ENCODE measurements around the gene MRGPRX3. TPM values are rescaled to one million over a fixed set of nuclear protein-coding genes. Genes with fewer than 3 reads are reported as not detected.
"Not testable (repeated sequence)": the region's sequence is repeated elsewhere in the genome, so short reads cannot be mapped to it uniquely, and the experiment has no call there.

The MRGPRX3 gene
- total RNA-seq, 2 experiments from 2014 or later, result not detected

DNA sequence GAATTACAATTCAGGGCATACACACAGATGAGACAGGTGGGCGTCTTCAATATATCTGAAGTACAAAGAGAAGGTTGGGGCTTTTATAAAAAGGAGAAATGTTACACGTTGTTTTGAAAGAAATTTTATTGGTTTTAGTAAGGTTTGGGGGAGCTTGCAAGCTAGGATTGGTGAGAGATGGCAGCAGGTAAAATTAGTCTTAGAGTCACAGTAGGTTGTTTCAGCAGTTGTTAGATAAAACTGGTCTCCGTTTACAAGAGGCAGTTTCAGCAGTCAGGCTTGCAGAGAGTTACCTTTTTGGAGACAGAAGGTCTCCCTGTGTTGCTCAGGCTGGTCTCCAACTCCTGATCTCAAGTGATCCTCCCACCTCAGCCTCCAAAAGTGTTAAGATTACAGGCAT, 24.1 kb upstream of the MRGPRX3 start:
- ChIA-PET CTCF (no interaction called here), POLR2A (no interaction called here)
- peak overlapping the region; percentile 4 for H3K4me3 Mint-ChIP-seq

DNA sequence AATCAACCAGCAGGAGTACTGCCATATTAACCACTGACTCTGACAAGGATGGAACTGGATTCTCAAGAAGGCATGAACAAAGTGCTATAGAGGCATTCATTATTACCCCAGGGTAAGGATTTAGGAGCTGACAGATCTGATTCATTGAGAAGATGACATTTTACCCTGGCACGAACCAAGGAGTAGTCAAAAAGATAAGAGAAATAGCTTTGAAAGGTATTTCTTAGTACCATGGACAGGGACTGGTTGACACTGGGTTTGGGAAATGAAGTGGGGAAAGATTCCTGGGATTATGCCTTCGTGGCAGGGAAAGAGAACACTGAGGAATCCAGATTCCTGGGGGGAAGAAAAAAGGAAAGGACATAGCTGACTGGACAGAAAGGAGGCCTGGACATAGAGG, 21.4 kb upstream of the MRGPRX3 start:
- Histone ChIP-seq H3K9me3 (ENCODE audit: control insufficient read depth in 1 of 2, insufficient read depth in 1 of 2, low read length in 2 of 2) (no peaks in the 10 kb centered on the region), H3K27ac (ENCODE audit: low read depth in 1 of 2, low read length in 2 of 2) (no peak overlapping the region), H3K36me3 (ENCODE audit: insufficient read depth, low read length) (no peaks in the 10 kb centered on the region), H3K4me3 (ENCODE audit: low read length) (no peak overlapping the region), H3K27me3 (ENCODE audit: control insufficient read depth in 1 of 2, insufficient read depth in 2 of 2, low read length in 2 of 2) (peaks cover 0 to 7% of the 10 kb centered on the region in 2 experiments), H3K4me1 (ENCODE audit: insufficient read depth, low read length) (peaks cover 11% of the 10 kb centered on the region)
- peaks cover 35% of the 10 kb centered on the region for H3K27me3 Mint-ChIP-seq
- no peak overlapping the region for H3K27ac Mint-ChIP-seq
- POLR2A ChIA-PET, result no interaction called here
- intact Hi-C loops (cut with DNase I, micrococcal nuclease), result loop anchor here in 1 of 2 experiments (10.0 kb wide), 1 partner anchor 1444 kb away; no protein-coding TSS in a partner anchor
- no peak for ATAC-seq (ENCODE audit: poor library complexity)
- no peaks in the 10 kb centered on the region for H3K36me3 Mint-ChIP-seq (ENCODE audit: low read depth)
- CTCF ChIA-PET, result no interaction called here
- TF ChIP-seq CTCF (IDR thresholded peaks at IDR 0.05), result no peak
- no peak for DNase-seq
- peaks cover 10% of the 10 kb centered on the region for H3K4me1 Mint-ChIP-seq (ENCODE audit: low read depth)
- H3K9me3 Mint-ChIP-seq, result no peaks in the 10 kb centered on the region
- no peak overlapping the region for H3K4me3 Mint-ChIP-seq

More for the DNA sequence above, 24.1 kb upstream of the MRGPRX3 start:
- no peaks in the 10 kb centered on the region for H3K27me3 ChIP-seq (ENCODE audit: control insufficient read depth in 1 of 2, insufficient read depth in 2 of 2, low read length in 2 of 2)
- no peak for ATAC-seq (ENCODE audit: poor library complexity)
- no peaks in the 10 kb centered on the region for H3K9me3 ChIP-seq (ENCODE audit: control insufficient read depth in 1 of 2, insufficient read depth in 1 of 2, low read length in 2 of 2)
- H3K9me3 Mint-ChIP-seq, result no peaks in the 10 kb centered on the region
- intact Hi-C loops (cut with DNase I, micrococcal nuclease), result loop anchor here in 1 of 2 experiments (5.0 to 10.0 kb wide), 3 partner anchors 214 to 903 kb away; partner anchors contain the start of genes GTF2H1, HPS5 and PIK3C2A
- no peaks in the 10 kb centered on the region for H3K36me3 ChIP-seq (ENCODE audit: insufficient read depth, low read length)
- H3K4me1 ChIP-seq (ENCODE audit: insufficient read depth, low read length), result peaks cover 17% of the 10 kb centered on the region
- H3K27me3 Mint-ChIP-seq, result peaks cover 19% of the 10 kb centered on the region
- TF ChIP-seq CTCF (IDR thresholded peaks at IDR 0.05), result no peak
- no peak overlapping the region for H3K4me3 ChIP-seq (ENCODE audit: low read length)
- H3K36me3 Mint-ChIP-seq (ENCODE audit: low read depth), result peaks cover 8% of the 10 kb centered on the region
- H3K27ac ChIP-seq (ENCODE audit: low read depth in 1 of 2, low read length in 2 of 2), result no peak overlapping the region
- no peak overlapping the region for H3K27ac Mint-ChIP-seq
- DNase-seq, result no peak
- H3K4me1 Mint-ChIP-seq (ENCODE audit: low read depth), result peaks cover 35% of the 10 kb centered on the region

DNA sequence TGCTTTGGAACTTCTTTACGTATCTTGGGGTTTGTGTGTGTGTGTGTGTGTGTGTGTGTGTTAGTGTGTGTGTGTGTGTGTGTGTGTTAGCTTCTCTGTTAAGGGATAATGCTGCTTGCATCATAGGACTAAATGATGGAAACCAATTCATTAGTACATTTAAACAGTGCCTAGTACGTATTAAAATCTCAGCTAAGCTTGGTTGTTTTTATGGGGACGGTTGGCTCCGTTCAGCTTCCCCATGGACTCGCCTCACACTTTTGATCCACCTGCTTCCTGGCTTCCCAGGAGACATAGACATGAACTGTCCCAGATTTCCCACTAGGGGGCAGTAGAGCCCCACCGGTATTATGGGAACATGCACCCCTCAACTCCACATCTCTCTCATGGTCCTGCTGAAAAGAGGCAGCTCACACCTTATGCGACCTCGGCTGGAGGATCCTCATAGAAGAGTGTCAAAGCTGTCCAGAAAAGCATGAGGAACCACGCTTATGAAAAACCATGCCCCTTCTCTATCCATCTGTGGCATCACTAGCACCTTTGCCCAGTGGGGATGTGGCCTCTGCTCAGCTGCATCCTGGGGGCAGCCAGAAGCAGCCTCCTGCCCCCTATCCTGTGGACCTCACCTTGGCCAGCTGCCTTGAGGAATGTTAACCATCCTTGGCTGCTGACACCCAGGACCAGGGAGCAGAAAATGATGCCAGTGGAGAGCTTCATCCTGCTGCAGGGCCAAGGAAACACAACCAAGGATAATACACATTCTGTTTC, 16.8 kb upstream of the MRGPRX3 start:
- peaks cover 0 to 3% of the 10 kb centered on the region in 2 experiments for H3K9me3 ChIP-seq (ENCODE audit: control insufficient read depth in 1 of 2, insufficient read depth in 1 of 2, low read length in 2 of 2)
- ATAC-seq (ENCODE audit: poor library complexity), result peak; percentile 89
- peak; percentile 86 for TF ChIP-seq CTCF (IDR thresholded peaks at IDR 0.05)
- no peaks in the 10 kb centered on the region for H3K4me1 Mint-ChIP-seq (ENCODE audit: low read depth)
- H3K27me3 Mint-ChIP-seq, result peaks cover 27% of the 10 kb centered on the region
- H3K4me3 ChIP-seq (ENCODE audit: low read length), result no peak overlapping the region
- H3K4me3 Mint-ChIP-seq, result no peak overlapping the region
- no peak overlapping the region for H3K27ac Mint-ChIP-seq
- no peak overlapping the region for H3K27ac ChIP-seq (ENCODE audit: low read depth in 1 of 2, low read length in 2 of 2)
- no peaks in the 10 kb centered on the region for H3K9me3 Mint-ChIP-seq
- ChIA-PET CTCF (interaction anchor here (0.7 to 2.7 kb wide), 11 partner anchors 10 to 686 kb away, joined by 3 to 37 read pairs (median 4); partner anchors contain the start of gene SAAL1), POLR2A (interaction anchor here (1.5 kb wide), 1 partner anchor 9 kb away, joined by 7 read pairs; the partner anchor contains the start of gene SAAL1)
- no peaks in the 10 kb centered on the region for H3K36me3 Mint-ChIP-seq (ENCODE audit: low read depth)
- H3K27me3 ChIP-seq (ENCODE audit: control insufficient read depth in 1 of 2, insufficient read depth in 2 of 2, low read length in 2 of 2), result peaks cover 3 to 7% of the 10 kb centered on the region in 2 experiments
- peak; percentile 41 to 81 (median 50) for DNase-seq
- H3K4me1 ChIP-seq (ENCODE audit: insufficient read depth, low read length), result peaks cover 6% of the 10 kb centered on the region
- no peaks in the 10 kb centered on the region for H3K36me3 ChIP-seq (ENCODE audit: insufficient read depth, low read length)
- intact Hi-C loops (cut with DNase I, micrococcal nuclease), result loop anchor here (1.0 to 10.0 kb wide), 8 partner anchors 615 to 1439 kb away; no protein-coding TSS in a partner anchor

DNA sequence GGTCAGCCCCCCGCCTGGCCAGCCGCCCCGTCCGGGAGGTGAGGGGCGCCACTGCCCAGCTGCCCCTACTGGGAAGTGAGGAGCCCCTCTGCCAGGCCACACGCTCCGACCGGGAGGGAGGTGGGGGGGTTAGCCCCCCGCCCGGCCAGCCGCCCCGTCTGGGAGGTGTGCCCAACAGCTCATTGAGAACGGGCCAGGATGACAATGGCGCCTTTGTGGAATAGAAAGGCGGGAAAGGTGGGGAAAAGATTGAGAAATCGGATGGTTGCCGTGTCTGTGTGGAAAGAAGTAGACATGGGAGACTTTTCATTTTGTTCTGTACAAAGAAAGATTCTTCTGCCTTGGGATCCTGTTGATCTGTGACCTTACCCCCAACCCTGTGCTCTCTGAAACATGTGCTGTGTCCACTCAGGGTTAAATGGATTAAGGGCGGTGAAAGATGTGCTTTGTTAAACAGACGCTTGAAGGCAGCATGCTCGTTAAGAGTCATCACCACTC, 11.0 kb upstream of the MRGPRX3 start:
- H3K27ac Mint-ChIP-seq; H3K4me1 ChIP-seq (ENCODE audit: insufficient read depth, low read length); H3K4me1 Mint-ChIP-seq (ENCODE audit: low read depth); POLR2A ChIA-PET; H3K4me3 Mint-ChIP-seq; DNase-seq; H3K27me3 ChIP-seq (ENCODE audit: control insufficient read depth in 1 of 2, insufficient read depth in 2 of 2, low read length in 2 of 2); H3K9me3 ChIP-seq (ENCODE audit: control insufficient read depth in 1 of 2, insufficient read depth in 1 of 2, low read length in 2 of 2); H3K36me3 Mint-ChIP-seq (ENCODE audit: low read depth); ATAC-seq (ENCODE audit: poor library complexity); H3K27ac ChIP-seq (ENCODE audit: low read depth in 1 of 2, low read length in 2 of 2); CTCF ChIA-PET; H3K9me3 Mint-ChIP-seq; H3K4me3 ChIP-seq (ENCODE audit: low read length); H3K36me3 ChIP-seq (ENCODE audit: insufficient read depth, low read length); intact Hi-C loops (cut with DNase I, micrococcal nuclease): not testable (repeated sequence)
- peaks cover 17% of the 10 kb centered on the region for H3K27me3 Mint-ChIP-seq

GRCh38 chr11:18131115-18131514, 1.3 kb upstream of the MRGPRX3 start:
- H3K9me3 ChIP-seq (ENCODE audit: control insufficient read depth in 1 of 2, insufficient read depth in 1 of 2, low read length in 2 of 2); intact Hi-C loops (cut with DNase I, micrococcal nuclease); H3K4me3 Mint-ChIP-seq; ATAC-seq (ENCODE audit: poor library complexity); H3K4me3 ChIP-seq (ENCODE audit: low read length); H3K9me3 Mint-ChIP-seq; H3K4me1 Mint-ChIP-seq (ENCODE audit: low read depth); POLR2A ChIA-PET; H3K36me3 Mint-ChIP-seq (ENCODE audit: low read depth); DNase-seq; H3K4me1 ChIP-seq (ENCODE audit: insufficient read depth, low read length); CTCF ChIA-PET; H3K27ac Mint-ChIP-seq; H3K36me3 ChIP-seq (ENCODE audit: insufficient read depth, low read length); H3K27ac ChIP-seq (ENCODE audit: low read depth in 1 of 2, low read length in 2 of 2); H3K27me3 ChIP-seq (ENCODE audit: control insufficient read depth in 1 of 2, insufficient read depth in 2 of 2, low read length in 2 of 2): not testable (repeated sequence)
- peaks cover 84% of the 10 kb centered on the region for H3K27me3 Mint-ChIP-seq

Data from CD4-positive, alpha-beta T cell (primary cell).